GM12891 (cell line): Measurements from ENCODE around the gene LRRC36.

ENCODE experiments used
- POLR2A ChIP-seq: IDR thresholded peaks from 2 replicates; pipeline ENCODE4 v1.6.1; 2011; ENCODE audit warnings: low read depth, low read length, control low read depth
- POLR2AphosphoS5 ChIP-seq: IDR thresholded peaks from 2 replicates; pipeline ENCODE4 v1.6.1; 2011; ENCODE audit warnings: low read depth, low read length, control low read depth
- SPI1 ChIP-seq: IDR thresholded peaks from 2 replicates; pipeline ENCODE4 v1.6.1; 2011; ENCODE audit warnings: low read depth, low read length, control low read depth
- TAF1 ChIP-seq: IDR thresholded peaks from 2 replicates; pipeline ENCODE4 v1.6.1; 2011; ENCODE audit warnings: low read depth, low read length, control low read depth

DNA sequence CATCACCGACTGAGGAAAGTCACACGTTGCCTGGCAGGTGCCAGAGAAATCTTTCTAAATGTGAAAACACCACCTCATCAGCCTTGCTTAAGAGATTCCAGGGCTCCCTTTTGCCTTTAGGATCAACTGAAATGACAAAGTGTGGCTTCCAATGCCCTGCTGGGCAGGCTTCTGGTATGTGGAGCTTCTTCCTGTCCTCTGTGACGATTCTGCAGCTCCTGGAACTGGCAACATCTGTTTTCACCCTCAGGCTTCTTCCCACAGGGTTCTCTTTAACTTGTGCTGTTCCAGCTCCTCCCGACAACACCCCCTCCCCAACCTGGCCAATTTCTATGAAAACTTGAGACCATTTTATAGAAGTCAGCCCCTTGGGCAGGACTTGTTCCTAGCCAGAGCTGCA lies 94.4 kb downstream of the LRRC36 start:
- TF ChIP-seq POLR2A: no peak
- TF ChIP-seq POLR2AphosphoS5: no peak
- TF ChIP-seq SPI1: no peak
- no peak for TF ChIP-seq TAF1
